GM23338 (cell line): ENCODE results near the gene GABRR2.

Experiments used
- CREB1 ChIP-seq: fragments of 250-450 bp; sonication (Bioruptor Pico); IDR thresholded peaks from 2 replicates; pipeline ENCODE4 v1.5.0; 2020; ENCODE audit warnings: low read depth, mild to moderate bottlenecking, moderate library complexity
- CTCF ChIP-seq, 2 experiments: fragments of 200-600 bp in 1 of 2; sonication (generic) in 1 of 2; conservative IDR thresholded peaks; 2 replicates each; pipeline versions ENCODE4 v1.5.1 to v1.6.1; 2016 to 2017; ENCODE audit warnings: antibody characterized with exemption in 2 of 2, low read depth in 2 of 2, mild to moderate bottlenecking in 2 of 2, moderate library complexity in 1 of 2
- EZH2 ChIP-seq: fragments of 200-600 bp; sonication (generic); IDR thresholded peaks from one replicate; pipeline ENCODE4 v1.8.0; 2017; ENCODE audit warnings: antibody characterized with exemption, mild to moderate bottlenecking, low read depth; ENCODE audit not compliant: unreplicated experiment
- EZH2phosphoT487 ChIP-seq: fragments of 200-600 bp; sonication (generic); IDR thresholded peaks from one replicate; pipeline ENCODE4 v1.8.1; 2018; ENCODE audit warnings: antibody characterized with exemption; ENCODE audit not compliant: unreplicated experiment
- NANOG ChIP-seq: IDR thresholded peaks from 2 replicates; pipeline ENCODE4 v1.6.1; 2016; ENCODE audit warnings: antibody characterized with exemption, borderline replicate concordance
- REST ChIP-seq: IDR thresholded peaks from one replicate; pipeline ENCODE4 v1.6.1; 2018; ENCODE audit warnings: antibody characterized with exemption; ENCODE audit not compliant: unreplicated experiment

- TF ChIP-seq CTCF (conservative IDR thresholded peaks at IDR 0.05; ENCODE audit: low read depth in 2 of 2): no peak
- TF ChIP-seq REST: no peak
- TF ChIP-seq EZH2: no peak
- no peak for TF ChIP-seq EZH2phosphoT487
- TF ChIP-seq CREB1 (CRISPR knock-in tag): no peak
- TF ChIP-seq NANOG: no peak
Measured at GRCh38 chr6:89324304-89324703, 9.2 kb upstream of the GABRR2 start.
